HEK293 (cell line): ENCODE measurements around the gene PCNX3.

Experiments used
- CTCF ChIA-PET: fragments of 350-600 bp; formaldehyde crosslinking; extraction: SDS; loops from one replicate; lab custom pipeline; 2021; ENCODE audit warnings: antibody characterized with exemption; lab: Yijun Ruan, JAX
- POLR2A ChIA-PET: fragments of 300-600 bp; formaldehyde crosslinking; extraction: SDS; loops from one replicate; lab custom pipeline; 2020; ENCODE audit warnings: antibody characterized with exemption, inconsistent platforms; lab: Yijun Ruan, JAX
- H3K27ac ChIP-seq: fragments of 200-500 bp; sonication (Bioruptor generic); 2 replicates; pipeline ENCODE4 v1.5.1; 2014; ENCODE audit warnings: low read depth, low read length, control low read depth, inconsistent platforms; ENCODE audit errors: extremely low read depth
- H3K36me3 ChIP-seq, 2 experiments: fragments of 200-500 bp in 1 of 2; sonication (Bioruptor generic) in 1 of 2; 1 replicate in 1 of 2; 2 replicates in 1 of 2; pipeline ENCODE4 v1.5.1; 2014 to 2017; ENCODE audit warnings: inconsistent platforms in 2 of 2, low read length in 2 of 2; ENCODE audit not compliant: control insufficient read depth in 2 of 2, insufficient read depth in 1 of 2
- H3K4me1 ChIP-seq: fragments of 200-500 bp; sonication (Bioruptor generic); 2 replicates; pipeline ENCODE4 v1.5.1; 2014; ENCODE audit warnings: mild to moderate bottlenecking, low read length, inconsistent platforms; ENCODE audit not compliant: control insufficient read depth, insufficient read depth
- H3K4me3 ChIP-seq: 2 replicates; pipeline ENCODE4 v1.5.1; 2011; ENCODE audit warnings: low read depth, mild to moderate bottlenecking, control low read depth, low read length, moderate library complexity
- H3K9me3 ChIP-seq: fragments of 200-500 bp; sonication (Bioruptor generic); 2 replicates; pipeline ENCODE4 v1.5.1; 2014; ENCODE audit warnings: low read depth, low read length, inconsistent platforms; ENCODE audit not compliant: control insufficient read depth, insufficient read depth
- BCL11B ChIP-seq: fragments of 450-650 bp; formaldehyde crosslinking; IDR thresholded peaks from 2 replicates; pipeline ENCODE4 v1.5.1; 2016; ENCODE audit warnings: low read depth, missing biosample characterization, missing genetic modification characterization
- KLF1 ChIP-seq: fragments of 450-650 bp; formaldehyde crosslinking; IDR thresholded peaks from 2 replicates; pipeline ENCODE4 v1.5.1; 2016; ENCODE audit warnings: missing biosample characterization, missing genetic modification characterization
- KLF10 ChIP-seq: fragments of 450-650 bp; IDR thresholded peaks from 2 replicates; pipeline ENCODE4 v1.5.1; 2018; ENCODE audit warnings: missing biosample characterization, mild to moderate bottlenecking, missing genetic modification characterization
- KLF17 ChIP-seq: fragments of 450-650 bp; formaldehyde crosslinking; IDR thresholded peaks from 2 replicates; pipeline ENCODE4 v1.5.1; 2016; ENCODE audit warnings: missing biosample characterization, missing genetic modification characterization
- PATZ1 ChIP-seq: fragments of 450-650 bp; formaldehyde crosslinking; IDR thresholded peaks from 2 replicates; pipeline ENCODE4 v1.5.1; 2016; ENCODE audit warnings: missing biosample characterization, missing genetic modification characterization
- PRDM10 ChIP-seq: fragments of 450-650 bp; formaldehyde crosslinking; IDR thresholded peaks from 2 replicates; pipeline ENCODE4 v1.5.1; 2016; ENCODE audit warnings: missing biosample characterization, missing genetic modification characterization
- REPIN1 ChIP-seq: fragments of 450-650 bp; formaldehyde crosslinking; IDR thresholded peaks from 2 replicates; pipeline ENCODE4 v1.5.1; 2017; ENCODE audit warnings: missing biosample characterization, missing genetic modification characterization, low read depth
- SCRT2 ChIP-seq: fragments of 450-650 bp; formaldehyde crosslinking; IDR thresholded peaks from 2 replicates; pipeline ENCODE4 v1.5.1; 2016; ENCODE audit warnings: missing biosample characterization, missing genetic modification characterization
- ZBTB17 ChIP-seq: fragments of 450-650 bp; formaldehyde crosslinking; IDR thresholded peaks from 2 replicates; pipeline ENCODE4 v1.5.1; 2016; ENCODE audit warnings: missing biosample characterization, missing genetic modification characterization
- ZBTB20 ChIP-seq: fragments of 450-650 bp; formaldehyde crosslinking; IDR thresholded peaks from 2 replicates; pipeline ENCODE4 v1.5.1; 2016; ENCODE audit warnings: missing biosample characterization, missing genetic modification characterization
- ZBTB8A ChIP-seq: fragments of 450-650 bp; formaldehyde crosslinking; IDR thresholded peaks from 2 replicates; pipeline ENCODE4 v1.5.1; 2016; ENCODE audit warnings: missing biosample characterization, missing genetic modification characterization
- ZEB2 ChIP-seq: fragments of 450-650 bp; formaldehyde crosslinking; IDR thresholded peaks from 2 replicates; pipeline ENCODE4 v1.5.1; 2016; ENCODE audit warnings: missing biosample characterization, missing genetic modification characterization
- ZNF112 ChIP-seq: fragments of 450-650 bp; formaldehyde crosslinking; IDR thresholded peaks from 2 replicates; pipeline ENCODE4 v1.5.0; 2017; ENCODE audit warnings: missing biosample characterization, missing genetic modification characterization
- ZNF311 ChIP-seq: fragments of 450-650 bp; formaldehyde crosslinking; IDR thresholded peaks from 2 replicates; pipeline ENCODE4 v1.5.1; 2017; ENCODE audit warnings: missing biosample characterization, missing genetic modification characterization, borderline replicate concordance
- ZNF391 ChIP-seq: fragments of 450-650 bp; formaldehyde crosslinking; IDR thresholded peaks from 2 replicates; pipeline ENCODE4 v1.5.1; 2016; ENCODE audit warnings: low read depth, missing biosample characterization, missing genetic modification characterization, borderline replicate concordance
- ZNF398 ChIP-seq: fragments of 450-650 bp; formaldehyde crosslinking; IDR thresholded peaks from 2 replicates; pipeline ENCODE4 v1.5.1; 2017; ENCODE audit warnings: missing biosample characterization, missing genetic modification characterization
- ZNF501 ChIP-seq: fragments of 450-650 bp; formaldehyde crosslinking; IDR thresholded peaks from 2 replicates; pipeline ENCODE4 v1.5.1; 2016; ENCODE audit warnings: missing biosample characterization, missing genetic modification characterization
- ZNF561 ChIP-seq: fragments of 450-650 bp; IDR thresholded peaks from 2 replicates; pipeline ENCODE4 v1.5.1; 2018; ENCODE audit warnings: missing biosample characterization, missing genetic modification characterization, borderline replicate concordance
- ZNF621 ChIP-seq: fragments of 450-650 bp; formaldehyde crosslinking; IDR thresholded peaks from 2 replicates; pipeline ENCODE4 v1.5.1; 2017; ENCODE audit warnings: missing biosample characterization, missing genetic modification characterization
- ZNF629 ChIP-seq: fragments of 450-650 bp; formaldehyde crosslinking; IDR thresholded peaks from 2 replicates; pipeline ENCODE4 v1.5.1; 2017; ENCODE audit warnings: missing biosample characterization, missing genetic modification characterization
- ZNF645 ChIP-seq: fragments of 450-650 bp; formaldehyde crosslinking; IDR thresholded peaks from 2 replicates; pipeline ENCODE4; 2016; ENCODE audit warnings: missing biosample characterization, missing genetic modification characterization
- ZNF692 ChIP-seq: fragments of 450-650 bp; formaldehyde crosslinking; IDR thresholded peaks from 2 replicates; pipeline ENCODE4 v1.5.1; 2016; ENCODE audit warnings: missing biosample characterization, missing genetic modification characterization
- ZNF76 ChIP-seq: fragments of 450-650 bp; formaldehyde crosslinking; IDR thresholded peaks from 2 replicates; pipeline ENCODE4; 2016; ENCODE audit warnings: low read depth, missing biosample characterization, missing genetic modification characterization, borderline replicate concordance
- ZNF843 ChIP-seq: fragments of 450-650 bp; formaldehyde crosslinking; IDR thresholded peaks from 2 replicates; pipeline ENCODE4 v1.5.1; 2016; ENCODE audit warnings: missing biosample characterization, missing genetic modification characterization
- ZXDB ChIP-seq: fragments of 450-650 bp; formaldehyde crosslinking; IDR thresholded peaks from 2 replicates; pipeline ENCODE4 v1.5.1; 2016; ENCODE audit warnings: missing biosample characterization, missing genetic modification characterization

The PCNX3 gene

GRCh38 chr11:65662799-65663638, 47.4 kb downstream of the PCNX3 start, which contains the start of gene RELA:
RELA (minus strand) TSS chr11:65662916; CDS start chr11:65662832, 84 bp downstream.
- CTCF ChIA-PET, result no interaction called here
- H3K4me3 ChIP-seq, result peak within 1 kb of the TSS; percentile 82
- H3K36me3 ChIP-seq, result peaks cover 7 to 34% of the 10 kb centered on the region in 2 experiments; a peak in 2 of 3 replicates
- H3K27ac ChIP-seq, result peak within 1 kb of the TSS; percentile 93
- POLR2A ChIA-PET, result interaction anchor here (0.8 to 3.0 kb wide), 21 partner anchors 9 to 227 kb away, joined by 3 to 34 read pairs (median 6); partner anchors contain the start of genes CCDC85B, FIBP, KAT5 and MALAT1
- no peaks in the 10 kb centered on the region for H3K4me1 ChIP-seq
- no peaks in the 10 kb centered on the region for H3K9me3 ChIP-seq
- TF ChIP-seq KLF17 (peak; percentile 59; the same call in 1 of the 2 replicates), PATZ1 (tag by site-specific recombination) (peak; percentile 86), ZNF621 (no peak), KLF10 (tag by site-specific recombination) (peak; percentile 81), ZBTB17 (peak; percentile 63), REPIN1 (no peak), SCRT2 (no peak), ZEB2 (tag by site-specific recombination) (peak; percentile 63), ZNF311 (tag by site-specific recombination) (no peak), ZBTB8A (peak; percentile 91), PRDM10 (peak; percentile 94), ZNF112 (tag by site-specific recombination) (no peak), KLF1 (peak; percentile 44), BCL11B (no peak), ZNF391 (tag by site-specific recombination) (peak; percentile 57; the same call in 1 of the 2 replicates), ZNF843 (tag by site-specific recombination) (peak; percentile 25; the same call in 1 of the 2 replicates), ZNF561 (tag by site-specific recombination) (peak; percentile 57; the same call in 1 of the 2 replicates), ZBTB20 (tag by site-specific recombination) (peak; percentile 71; the same call in 1 of the 2 replicates), ZNF692 (tag by site-specific recombination) (peak; percentile 66), ZNF645 (tag by site-specific recombination) (no peak), ZNF501 (tag by site-specific recombination) (peak; percentile 90), ZXDB (tag by site-specific recombination) (peak; percentile 79), ZNF629 (tag by site-specific recombination) (peak; percentile 82), ZNF76 (tag by site-specific recombination) (peak; percentile 45; the same call in 1 of the 2 replicates), ZNF398 (tag by site-specific recombination) (peak; percentile 31; the same call in 1 of the 2 replicates)
